Pancreas (tissue), 10 donors: ENCODE measurements around the gene OTUD4. TPM values are rescaled to one million over a fixed set of nuclear protein-coding genes. Genes with fewer than 3 reads are reported as not detected.
A peak's percentile ranks its signal among the peaks of the same experiment; 100 is the strongest.
"Not testable (repeated sequence)": the region's sequence is repeated elsewhere in the genome, so short reads cannot be mapped to it uniquely, and the experiment has no call there.

Experiments
- ATAC-seq, 4 donors: fragments of 200-7000 bp; cut with Tn5 transposase; one replicate each; pipeline versions ENCODE4 v1.8.0 to v1.9.1; 2020; ENCODE audit warnings: mild to moderate bottlenecking in 4 of 4, moderate library complexity in 4 of 4
- DNase-seq, 6 donors: peaks; one replicate each; pipeline ENCODE4 v3.0.0-alpha.2; 2020
- FAIRE-seq: peaks from 2 replicates; lab custom pipeline; 2012; peaks lifted over from hg19 to GRCh38; lab: Jason Lieb, UNC
- H3K27ac ChIP-seq, 4 donors: fragments of 200-600 bp; sonication (generic); 1 replicate in 3 of 4; 2 replicates in 1 of 4; pipeline versions ENCODE4 v1.5.0 to v1.8.0; 2020
- H3K27me3 ChIP-seq, 4 donors: fragments of 200-600 bp; one replicate each; pipeline ENCODE4 v1.8.0; 2021
- H3K36me3 ChIP-seq, 3 donors: fragments of 200-600 bp; sonication (generic) in 1 of 3; one replicate each; pipeline versions ENCODE4 v1.5.0 to v1.8.0; 2020 to 2021
- H3K4me1 ChIP-seq, 3 donors: fragments of 200-600 bp; one replicate each; pipeline ENCODE4 v1.8.0; 2021
- H3K4me3 ChIP-seq, 4 donors: fragments of 200-600 bp; sonication (generic) in 2 of 4; one replicate each; pipeline versions ENCODE4 v1.5.0 to v1.8.0; 2020 to 2021
- H3K9me3 ChIP-seq, 4 donors: fragments of 200-600 bp; one replicate each; pipeline ENCODE4 v1.8.0; 2021
- CTCF ChIP-seq, 4 donors: fragments of 200-600 bp; sonication (generic) in 3 of 4; IDR thresholded peaks; one replicate each; pipeline versions ENCODE4 v1.5.0 to v1.8.0; 2021; ENCODE audit warnings: antibody characterized with exemption in 4 of 4
- WGBS, 2 donors: extraction: QIAGEN DNeasy Blood & Tissue Kit; methylation state at CpG; one replicate each; pipeline ENCODE4 v1.1.7; 2013; 5-methylcytosine and 5-hydroxymethylcytosine counted together
- intact Hi-C, 3 donors: fragments of 100-400 bp; cut with DNase I; formaldehyde crosslinking; loops; one replicate each; pipeline versions ENCODE4 v1.11.1 to v1.14.2; 2022
- polyA plus RNA-seq, 2 donors: library from polyadenylated mRNA; stranded (reverse); fragments of 200-250 nt; gene quantifications; one replicate each; pipeline ENCODE4 v1.2.3, GENCODE V29; 2013
- total RNA-seq, 6 donors: library from RNA; stranded (reverse); fragmentation: NEBNext Ultra II Directional in 4 of 6; extraction: Animal tissue kit (Norgen Biotek cat#: 25700) in 4 of 6; gene quantifications; one replicate each; pipeline versions ENCODE4 v1.2.1 to v1.2.4, GENCODE V29; 2021 to 2023
- donor health status: healthy with polysubstance abuse.
- donor health status: DM: no; HTN: no; CAD: no; lungs with moderate emphysema.
- donor health status: DM: no; HTN: no; CAD: no.
- donor health status: control.
- donor health status: control.
- donor health status: Bipolar disorder and iron deficiency.
- donor health status: DM: yes; HTN: yes; CAD: no.
- donor health status: DM: no; HTN: no; CAD: no.
- donor health status: DM: no; HTN: no; CAD: no.
- donor health status: DM: yes; HTN: yes; CAD: no.

The OTUD4 gene
- total and polyA plus RNA-seq, 8 donors = 6.9 to 25.6 (median 13.3) TPM

DNA sequence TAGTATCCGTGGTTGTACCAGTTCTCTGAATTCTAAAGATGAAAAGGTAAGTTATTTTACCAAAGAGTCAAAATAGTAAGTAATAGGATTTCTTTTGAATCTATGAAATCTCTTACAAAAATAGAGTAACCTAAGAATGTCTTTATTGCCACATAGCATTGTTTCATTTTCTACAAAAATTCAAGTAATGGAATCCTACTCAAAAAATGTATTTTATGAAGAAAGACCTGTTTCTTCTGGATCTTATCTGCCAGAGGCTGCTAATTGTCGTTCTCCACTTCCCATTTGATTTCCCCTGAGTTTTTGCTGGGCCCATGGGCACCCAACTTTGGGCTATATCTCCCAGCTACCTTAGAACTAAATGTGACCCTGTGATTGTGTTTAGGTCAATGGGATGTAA, 3.2 kb upstream of the OTUD4 start:
- no peak for TF ChIP-seq CTCF (IDR thresholded peaks at IDR 0.05)
- no peaks in the 10 kb centered on the region for H3K27me3 ChIP-seq
- intact Hi-C loops = no loop called here
- DNase-seq (no peak), ATAC-seq (no peak), FAIRE-seq (no peak)
- H3K36me3 ChIP-seq = no peaks in the 10 kb centered on the region
- no peak overlapping the region for H3K4me3 ChIP-seq
- H3K9me3 ChIP-seq = no peaks in the 10 kb centered on the region
- 70 to 79% methylated on average over 2 of the region's 2 CpGs for WGBS, 2 donors
- H3K27ac ChIP-seq = no peak overlapping the region
- H3K4me1 ChIP-seq = peaks cover 0 to 6% (median 0%) of the 10 kb centered on the region in 3 donors

DNA sequence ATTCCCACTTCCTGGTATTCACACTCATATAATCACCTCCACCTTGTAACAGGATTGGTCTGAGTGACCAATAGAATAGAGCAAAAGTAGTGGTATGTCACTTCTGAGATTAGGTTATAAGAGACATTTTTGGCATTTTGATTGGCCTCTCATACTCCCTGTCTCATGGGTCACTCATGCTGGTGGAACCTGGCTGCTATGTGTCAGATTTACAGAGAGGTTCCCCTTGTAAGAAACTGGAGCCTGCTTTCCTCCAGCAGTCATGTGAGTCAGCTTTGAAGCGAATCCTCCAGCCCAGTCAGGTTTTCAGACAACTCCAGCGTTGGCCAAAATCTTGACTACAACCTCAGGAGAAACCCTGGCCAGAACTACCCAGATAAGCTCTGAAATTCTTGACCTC, 2.6 kb upstream of the OTUD4 start:
- no peak overlapping the region for H3K4me3 ChIP-seq
- WGBS, 2 donors = 46 to 64% methylated on average over 2 of the region's 2 CpGs
- no peak for FAIRE-seq
- no peak for DNase-seq
- H3K9me3 ChIP-seq = no peaks in the 10 kb centered on the region
- no peaks in the 10 kb centered on the region for H3K36me3 ChIP-seq
- intact Hi-C loops = no loop called here
- TF ChIP-seq CTCF (IDR thresholded peaks at IDR 0.05) = no peak
- no peak for ATAC-seq
- peaks cover 0 to 6% (median 0%) of the 10 kb centered on the region in 3 donors for H3K4me1 ChIP-seq
- no peak overlapping the region for H3K27ac ChIP-seq
- no peaks in the 10 kb centered on the region for H3K27me3 ChIP-seq

- 93 to 98% methylated on average over 2 of the region's 2 CpGs for WGBS, 2 donors
Measured at GRCh38 chr4:145182222-145182621, 1.8 kb upstream of the OTUD4 start.

DNA sequence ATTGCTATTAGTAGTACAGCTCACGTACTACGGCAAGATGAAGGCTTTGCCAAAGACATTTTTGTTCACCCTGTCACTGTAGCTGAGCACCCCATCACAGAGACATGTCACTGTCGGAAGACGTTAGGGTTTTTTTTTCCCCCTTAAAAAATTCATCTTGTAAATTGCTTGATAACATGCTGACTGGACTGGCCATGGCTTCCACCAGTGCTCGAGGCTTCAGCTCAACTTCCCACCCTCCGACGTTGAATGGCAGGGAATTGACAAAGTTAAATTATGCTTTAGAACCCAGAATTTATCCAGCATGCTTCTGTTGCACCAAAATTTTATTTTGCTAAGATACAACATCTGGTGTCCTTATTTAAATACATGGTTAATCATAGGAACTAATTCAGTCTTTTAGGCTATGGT, 707 bp upstream of the OTUD4 start:
- peak overlapping the region; percentile 88 to 100 (median 96) for H3K27ac ChIP-seq
- H3K9me3 ChIP-seq = no peaks in the 10 kb centered on the region
- TF ChIP-seq CTCF (IDR thresholded peaks at IDR 0.05) = no peak
- FAIRE-seq = no peak
- H3K27me3 ChIP-seq = no peaks in the 10 kb centered on the region
- DNase-seq = no peak
- 2 to 4% methylated on average over 7 of the region's 7 CpGs for WGBS, 2 donors
- ATAC-seq = no peak
- peaks cover 6 to 20% (median 7%) of the 10 kb centered on the region in 3 donors for H3K4me1 ChIP-seq
- no peaks in the 10 kb centered on the region for H3K36me3 ChIP-seq
- intact Hi-C loops = no loop called here
- H3K4me3 ChIP-seq = peak overlapping the region; percentile 37 to 81 (median 49)

More at GRCh38 chr4:145182222-145182621, 1.8 kb upstream of the OTUD4 start:
- Histone ChIP-seq H3K36me3 (no peaks in the 10 kb centered on the region), H3K27ac (no peak overlapping the region), H3K27me3 (no peaks in the 10 kb centered on the region), H3K4me3 (no peak overlapping the region), H3K4me1 (peaks cover 0 to 11% (median 3%) of the 10 kb centered on the region in 3 donors), H3K9me3 (no peaks in the 10 kb centered on the region)
- intact Hi-C loops = no loop called here
- FAIRE-seq (no peak), DNase-seq (no peak), ATAC-seq (no peak)
- no peak for TF ChIP-seq CTCF (IDR thresholded peaks at IDR 0.05)

- FAIRE-seq, H3K9me3 ChIP-seq, intact Hi-C loops, H3K27me3 ChIP-seq, H3K36me3 ChIP-seq: not testable (repeated sequence)
- Histone ChIP-seq H3K4me1 (peaks cover 6 to 20% (median 12%) of the 10 kb centered on the region in 3 donors), H3K4me3 (peak overlapping the region; percentile 38 to 81 (median 49)), H3K27ac (peak overlapping the region; percentile 88 to 100 (median 96))
- peak; percentile 29 to 52 (median 38) for ATAC-seq
- whole genome bisulfite sequencing, 2 donors = 0% methylated on average over 34 to 57 of the region's 57 CpGs
- DNase-seq = peak in 1 of 6 donors; percentile 54
Measured at GRCh38 chr4:145179861-145180297, 510 bp downstream of the OTUD4 start.
